ENCODE measurements around the gene KHDC4.

KHDC4 gene

GRCh38 chr1:155976913-155977689 is 42.9 kb upstream of the KHDC4 start:
- Histone ChIP-seq H3K27me3 (no peaks in the 10 kb centered on the region), H3K36me3 (peaks cover 30% of the 10 kb centered on the region), H4K20me1 (peaks cover 44% of the 10 kb centered on the region), H3K9me3 (no peaks in the 10 kb centered on the region), H3K4me2 (peak overlapping the region; percentile 100), H3K4me1 (peaks cover 67% of the 10 kb centered on the region), H3K9ac (peak overlapping the region; percentile 99), H3K27ac (peak overlapping the region; percentile 99), H3K4me3 (peak overlapping the region; percentile 96)
- no peak for TF ChIP-seq Cebpa-rat (IDR thresholded peaks at IDR 0.05)

- TF ChIP-seq Cebpa-rat (IDR thresholded peaks at IDR 0.05): no peak
- H3K4me2 ChIP-seq: peak overlapping the region; percentile 100
- peak overlapping the region; percentile 99 for H3K9ac ChIP-seq
- peak overlapping the region; percentile 96 for H3K4me3 ChIP-seq
- peak overlapping the region; percentile 99 for H3K27ac ChIP-seq
- no peaks in the 10 kb centered on the region for H3K27me3 ChIP-seq
- peaks cover 33% of the 10 kb centered on the region for H3K36me3 ChIP-seq
- no peaks in the 10 kb centered on the region for H3K9me3 ChIP-seq
- H4K20me1 ChIP-seq: peaks cover 52% of the 10 kb centered on the region
- peaks cover 67% of the 10 kb centered on the region for H3K4me1 ChIP-seq
These were observed 42.1 kb upstream of the KHDC4 start for GRCh38 chr1:155976062-155976912.

GRCh38 chr1:155975375-155976061 is 41.3 kb upstream of the KHDC4 start:
- Histone ChIP-seq H3K27me3 (no peaks in the 10 kb centered on the region), H3K4me3 (peak overlapping the region; percentile 96), H3K36me3 (peaks cover 33% of the 10 kb centered on the region), H3K9ac (peak overlapping the region; percentile 99), H3K4me2 (peak overlapping the region; percentile 100), H3K27ac (peak overlapping the region; percentile 99), H3K9me3 (no peaks in the 10 kb centered on the region), H4K20me1 (peaks cover 60% of the 10 kb centered on the region), H3K4me1 (peaks cover 67% of the 10 kb centered on the region)
- no peak for TF ChIP-seq Cebpa-rat (IDR thresholded peaks at IDR 0.05)

GRCh38 chr1:155974208-155975115 is 40.2 kb upstream of the KHDC4 start:
- H3K4me2 ChIP-seq: peak overlapping the region; percentile 100
- H3K4me3 ChIP-seq: peak overlapping the region; percentile 96
- H3K9ac ChIP-seq: peak overlapping the region; percentile 99
- H3K36me3 ChIP-seq: peaks cover 43% of the 10 kb centered on the region
- no peak for TF ChIP-seq Cebpa-rat (IDR thresholded peaks at IDR 0.05)
- no peaks in the 10 kb centered on the region for H3K9me3 ChIP-seq
- peaks cover 67% of the 10 kb centered on the region for H3K4me1 ChIP-seq
- peaks cover 71% of the 10 kb centered on the region for H4K20me1 ChIP-seq
- peak overlapping the region; percentile 99 for H3K27ac ChIP-seq
- H3K27me3 ChIP-seq: no peaks in the 10 kb centered on the region

- peak overlapping the region; percentile 96 for H3K4me3 ChIP-seq
- H3K9me3 ChIP-seq: no peaks in the 10 kb centered on the region
- H3K4me1 ChIP-seq: peaks cover 68% of the 10 kb centered on the region
- H3K4me2 ChIP-seq: peak overlapping the region; percentile 100
- peak overlapping the region; percentile 99 for H3K27ac ChIP-seq
- H4K20me1 ChIP-seq: peaks cover 78% of the 10 kb centered on the region
- H3K27me3 ChIP-seq: no peaks in the 10 kb centered on the region
- peak overlapping the region; percentile 99 for H3K9ac ChIP-seq
- no peak for TF ChIP-seq Cebpa-rat (IDR thresholded peaks at IDR 0.05)
- H3K36me3 ChIP-seq: peaks cover 50% of the 10 kb centered on the region
These were observed 39.5 kb upstream of the KHDC4 start for GRCh38 chr1:155973723-155974122.

- H3K4me2 ChIP-seq: peak overlapping the region; percentile 100
These were observed 37.9 kb upstream of the KHDC4 start for GRCh38 chr1:155971910-155972809.

GRCh38 chr1:155970531-155971167 is 36.4 kb upstream of the KHDC4 start:
- H3K4me2 ChIP-seq: peak overlapping the region; percentile 100
- peak overlapping the region; percentile 72 for H3K9ac ChIP-seq
- H3K9me3 ChIP-seq: no peaks in the 10 kb centered on the region
- H3K4me3 ChIP-seq: peak overlapping the region; percentile 47; the same call in 1 of the 2 replicates
- H3K27me3 ChIP-seq: no peaks in the 10 kb centered on the region
- no peak for TF ChIP-seq Cebpa-rat (IDR thresholded peaks at IDR 0.05)
- peak overlapping the region; percentile 99 for H3K27ac ChIP-seq
- H3K4me1 ChIP-seq: peaks cover 98% of the 10 kb centered on the region
- H3K36me3 ChIP-seq: peaks cover 81% of the 10 kb centered on the region
- peaks cover 100% of the 10 kb centered on the region for H4K20me1 ChIP-seq

More at GRCh38 chr1:155971910-155972809, 37.9 kb upstream of the KHDC4 start:
- no peak for TF ChIP-seq Cebpa-rat (IDR thresholded peaks at IDR 0.05)
- Histone ChIP-seq H3K9me3 (no peaks in the 10 kb centered on the region), H3K9ac (peak overlapping the region; percentile 72), H3K4me1 (peaks cover 83% of the 10 kb centered on the region), H3K36me3 (peaks cover 66% of the 10 kb centered on the region), H4K20me1 (peaks cover 94% of the 10 kb centered on the region), H3K27ac (peak overlapping the region; percentile 99), H3K4me3 (peak overlapping the region; percentile 47; the same call in 1 of the 2 replicates), H3K27me3 (no peaks in the 10 kb centered on the region)
